DOHH2 (cell line): Measurements from ENCODE around the gene FKBP1B.
"Not testable (repeated sequence)": the region's sequence is repeated elsewhere in the genome, so short reads cannot be mapped to it uniquely, and the experiment has no call there.

Experiments used
- H3F3A ChIP-seq: fragments of 200-600 bp; sonication (generic), shearing (Covaris generic); 2 replicates; pipeline ENCODE4 v1.6.0; 2016; ENCODE audit warnings: antibody characterized with exemption, mild to moderate bottlenecking; ENCODE audit not compliant: control insufficient read depth, insufficient read depth
- H3K27ac ChIP-seq: fragments of 200-600 bp; sonication (generic); 2 replicates; pipeline ENCODE4 v1.5.1; 2014; ENCODE audit warnings: low read depth, mild to moderate bottlenecking, low read length, moderate library complexity
- H3K27me3 ChIP-seq: fragments of 200-600 bp; sonication (generic); 2 replicates; pipeline ENCODE4 v1.6.1; 2014; ENCODE audit warnings: mild to moderate bottlenecking, low read length, mixed read lengths; ENCODE audit not compliant: control insufficient read depth
- H3K36me3 ChIP-seq: fragments of 200-600 bp; sonication (generic); 2 replicates; pipeline ENCODE4 v1.6.1; 2014; ENCODE audit warnings: mild to moderate bottlenecking, low read length, moderate library complexity, mixed read lengths; ENCODE audit not compliant: control insufficient read depth
- H3K4me1 ChIP-seq: fragments of 200-600 bp; sonication (generic); 2 replicates; pipeline ENCODE4 v1.6.1; 2014; ENCODE audit warnings: mild to moderate bottlenecking, low read length, mixed read lengths; ENCODE audit not compliant: control insufficient read depth
- H3K4me2 ChIP-seq: fragments of 200-600 bp; sonication (generic); 2 replicates; pipeline ENCODE4 v1.6.0; 2014; ENCODE audit warnings: mild to moderate bottlenecking, low read length, moderate library complexity
- H3K4me3 ChIP-seq: fragments of 200-600 bp; sonication (generic); 2 replicates; pipeline ENCODE4 v1.5.1; 2014; ENCODE audit warnings: mild to moderate bottlenecking, low read length, mixed read lengths
- H3K79me2 ChIP-seq: fragments of 200-600 bp; sonication (generic); 2 replicates; pipeline ENCODE4 v1.6.1; 2014; ENCODE audit warnings: mild to moderate bottlenecking, low read length, mixed read lengths; ENCODE audit not compliant: control insufficient read depth
- H3K9me2 ChIP-seq: fragments of 200-600 bp; sonication (generic); replicated peaks from 2 replicates; pipeline ENCODE4 v1.6.1; 2014; ENCODE audit warnings: mild to moderate bottlenecking, low read length, mixed read lengths; ENCODE audit not compliant: control insufficient read depth
- H3K9me3 ChIP-seq: fragments of 200-600 bp; sonication (generic); 2 replicates; pipeline ENCODE4 v1.6.1; 2014; ENCODE audit warnings: antibody characterized with exemption, low read length, mixed read lengths; ENCODE audit not compliant: control insufficient read depth, insufficient read depth
- H4K20me1 ChIP-seq: fragments of 200-600 bp; sonication (generic); 2 replicates; pipeline ENCODE4 v1.6.0; 2014; ENCODE audit warnings: low read depth, mild to moderate bottlenecking, antibody characterized with exemption, low read length, moderate library complexity; ENCODE audit not compliant: control insufficient read depth, insufficient read depth
- CTCF ChIP-seq: fragments of 200-600 bp; sonication (generic); IDR thresholded peaks from one replicate; pipeline ENCODE4 v1.5.1; 2014; ENCODE audit warnings: antibody characterized with exemption, mild to moderate bottlenecking, low read depth, low read length; ENCODE audit not compliant: poor library complexity, severe bottlenecking
- EZH2phosphoT487 ChIP-seq: fragments of 200-600 bp; sonication (generic); IDR thresholded peaks from 2 replicates; pipeline ENCODE4 v1.6.1; 2017; ENCODE audit warnings: borderline replicate concordance, mild to moderate bottlenecking, antibody characterized with exemption, low read length, moderate library complexity, mixed read lengths

Gene FKBP1B

GRCh38 chr2:24011250-24012104 is 38.1 kb upstream of the FKBP1B start:
- Histone ChIP-seq H3K9me2 (no peaks in the 10 kb centered on the region), H3K27ac (no peak overlapping the region), H3K9me3 (no peaks in the 10 kb centered on the region), H3K27me3 (peaks cover 30% of the 10 kb centered on the region), H3K4me1 (peaks cover 4% of the 10 kb centered on the region; the same call in 1 of the 2 replicates), H3F3A (no peaks in the 10 kb centered on the region), H3K36me3 (no peaks in the 10 kb centered on the region), H4K20me1 (no peaks in the 10 kb centered on the region), H3K4me3 (no peak overlapping the region), H3K79me2 (no peaks in the 10 kb centered on the region), H3K4me2 (no peak overlapping the region)
- TF ChIP-seq CTCF (no peak), EZH2phosphoT487 (no peak)

GRCh38 chr2:24012521-24013188 is 36.9 kb upstream of the FKBP1B start:
- Histone ChIP-seq H3K4me1 (peaks cover 4% of the 10 kb centered on the region; the same call in 1 of the 2 replicates), H3K4me3 (no peak overlapping the region), H3K27me3 (peaks cover 30% of the 10 kb centered on the region), H3K9me3 (no peaks in the 10 kb centered on the region), H3K27ac (no peak overlapping the region), H3F3A (no peaks in the 10 kb centered on the region), H3K36me3 (no peaks in the 10 kb centered on the region), H3K79me2 (no peaks in the 10 kb centered on the region), H4K20me1 (no peaks in the 10 kb centered on the region), H3K4me2 (no peak overlapping the region), H3K9me2 (no peaks in the 10 kb centered on the region)
- TF ChIP-seq EZH2phosphoT487: no peak

GRCh38 chr2:24014902-24015301 is 34.6 kb upstream of the FKBP1B start:
- not testable (repeated sequence) for H3K4me2 ChIP-seq, H3K9me2 ChIP-seq, H4K20me1 ChIP-seq, H3K4me1 ChIP-seq, H3F3A ChIP-seq, H3K9me3 ChIP-seq, H3K36me3 ChIP-seq, H3K79me2 ChIP-seq, H3K27ac ChIP-seq, H3K4me3 ChIP-seq
- peaks cover 20% of the 10 kb centered on the region for H3K27me3 ChIP-seq

- H3K4me1 ChIP-seq: no peaks in the 10 kb centered on the region
- no peak overlapping the region for H3K27ac ChIP-seq
Observed at GRCh38 chr2:24015562-24016375, 33.8 kb upstream of the FKBP1B start.

More at GRCh38 chr2:24015562-24016375, 33.8 kb upstream of the FKBP1B start:
- H3K36me3 ChIP-seq: no peaks in the 10 kb centered on the region
- H3K9me2 ChIP-seq: no peaks in the 10 kb centered on the region
- no peaks in the 10 kb centered on the region for H3F3A ChIP-seq
- no peak overlapping the region for H3K4me3 ChIP-seq
- TF ChIP-seq CTCF: no peak
- no peaks in the 10 kb centered on the region for H3K9me3 ChIP-seq
- no peak overlapping the region for H3K4me2 ChIP-seq
- H4K20me1 ChIP-seq: no peaks in the 10 kb centered on the region
- peaks cover 11% of the 10 kb centered on the region for H3K27me3 ChIP-seq
- H3K79me2 ChIP-seq: no peaks in the 10 kb centered on the region
